Measurements from ENCODE around the gene WBP2. TPM values are rescaled to one million over a fixed set of nuclear protein-coding genes. Genes with fewer than 3 reads are reported as not detected.

Gene WBP2
- total and polyA plus RNA-seq, 2 of the 13 experiments (the other 11 are each of a cell fraction or from before 2014, with no cell fraction given): 29.2 to 29.5 TPM

DNA sequence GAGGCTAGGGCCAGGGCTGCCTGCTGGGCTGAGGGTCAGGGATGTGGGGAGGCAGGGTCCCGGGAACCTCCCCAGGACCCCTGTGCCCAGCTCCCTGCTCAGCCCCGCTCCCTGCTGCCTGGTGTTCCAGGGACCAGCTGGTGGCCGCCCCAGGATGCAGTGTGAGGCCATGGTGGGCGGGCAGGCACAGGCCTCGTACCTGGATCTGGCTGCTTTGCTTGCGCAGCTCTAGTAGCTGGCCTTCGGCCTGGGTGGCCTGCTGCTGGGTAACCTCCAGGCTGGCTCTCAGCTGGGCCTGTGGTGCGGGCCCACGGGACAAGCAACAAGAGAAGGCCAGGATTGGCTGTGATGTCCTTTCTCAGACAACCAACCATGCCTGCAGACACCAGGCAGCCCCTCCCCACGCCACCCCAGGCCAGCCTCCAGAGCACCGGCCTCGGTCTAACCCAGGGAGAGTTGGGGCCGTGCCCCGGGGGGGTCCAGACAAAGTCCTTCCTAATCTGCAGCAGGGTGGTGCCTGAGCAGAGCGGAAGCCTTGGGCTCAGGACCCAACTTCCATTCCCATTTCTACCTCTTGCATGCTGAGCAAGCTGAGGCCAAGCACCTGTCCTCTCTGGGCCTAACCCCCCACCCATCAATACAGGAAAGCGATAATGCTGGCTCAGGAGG, 37.6 kb upstream of the WBP2 start (continued):
- TF ChIP-seq ARID4A (CRISPR knock-in tag; IDR thresholded peaks at IDR 0.05; ENCODE audit: borderline replicate concordance) (peak; percentile 38), ATAD3A (CRISPR knock-in tag; IDR thresholded peaks at IDR 0.05) (no peak), CREM (IDR thresholded peaks at IDR 0.05) (no peak), CREM (CRISPR knock-in tag; IDR thresholded peaks at IDR 0.05) (0 out of 2 replicates have a peak, but pooled peaks have one; percentile 3), KMT2A (CRISPR knock-in tag; IDR thresholded peaks at IDR 0.05) (peak; percentile 68), ZNF354B (CRISPR knock-in tag; IDR thresholded peaks at IDR 0.05) (peak; percentile 93; the same call in 1 of the 2 replicates), BHLHE40 (IDR thresholded peaks at IDR 0.05; ENCODE audit: low read length) (no peak), JUNB (CRISPR knock-in tag; IDR thresholded peaks at IDR 0.05; ENCODE audit: borderline replicate concordance) (no peak), RAD51 (IDR thresholded peaks at IDR 0.05; ENCODE audit: borderline replicate concordance) (no peak), KAT8 (CRISPR knock-in tag; IDR thresholded peaks at IDR 0.05) (peak; percentile 59; the same call in 1 of the 2 replicates), ZNF615 (CRISPR knock-in tag; IDR thresholded peaks at IDR 0.05; ENCODE audit: borderline replicate concordance) (0 out of 2 replicates have a peak, but pooled peaks have one; percentile 59), ADNP (CRISPR knock-in tag; IDR thresholded peaks at IDR 0.05) (0 out of 2 replicates have a peak, but pooled peaks have one; percentile 39), ZNF546 (CRISPR knock-in tag; conservative IDR thresholded peaks at IDR 0.05) (no peak; the same call in 1 of the 2 replicates), ZNF850 (CRISPR knock-in tag; conservative IDR thresholded peaks at IDR 0.05) (no peak), ZNF441 (CRISPR knock-in tag; IDR thresholded peaks at IDR 0.05; ENCODE audit: borderline replicate concordance) (no peak), KAT7 (CRISPR knock-in tag; IDR thresholded peaks at IDR 0.05; ENCODE audit: borderline replicate concordance) (no peak)
- TF ChIP-seq, protein P1, sequence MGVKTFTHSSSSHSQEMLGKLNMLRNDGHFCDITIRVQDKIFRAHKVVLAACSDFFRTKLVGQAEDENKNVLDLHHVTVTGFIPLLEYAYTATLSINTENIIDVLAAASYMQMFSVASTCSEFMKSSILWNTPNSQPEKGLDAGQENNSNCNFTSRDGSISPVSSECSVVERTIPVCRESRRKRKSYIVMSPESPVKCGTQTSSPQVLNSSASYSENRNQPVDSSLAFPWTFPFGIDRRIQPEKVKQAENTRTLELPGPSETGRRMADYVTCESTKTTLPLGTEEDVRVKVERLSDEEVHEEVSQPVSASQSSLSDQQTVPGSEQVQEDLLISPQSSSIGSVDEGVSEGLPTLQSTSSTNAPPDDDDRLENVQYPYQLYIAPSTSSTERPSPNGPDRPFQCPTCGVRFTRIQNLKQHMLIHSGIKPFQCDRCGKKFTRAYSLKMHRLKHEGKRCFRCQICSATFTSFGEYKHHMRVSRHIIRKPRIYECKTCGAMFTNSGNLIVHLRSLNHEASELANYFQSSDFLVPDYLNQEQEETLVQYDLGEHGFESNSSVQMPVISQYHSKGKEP (CRISPR knock-in tag; IDR thresholded peaks at IDR 0.05): no peak
- TF ChIP-seq, protein P2, sequence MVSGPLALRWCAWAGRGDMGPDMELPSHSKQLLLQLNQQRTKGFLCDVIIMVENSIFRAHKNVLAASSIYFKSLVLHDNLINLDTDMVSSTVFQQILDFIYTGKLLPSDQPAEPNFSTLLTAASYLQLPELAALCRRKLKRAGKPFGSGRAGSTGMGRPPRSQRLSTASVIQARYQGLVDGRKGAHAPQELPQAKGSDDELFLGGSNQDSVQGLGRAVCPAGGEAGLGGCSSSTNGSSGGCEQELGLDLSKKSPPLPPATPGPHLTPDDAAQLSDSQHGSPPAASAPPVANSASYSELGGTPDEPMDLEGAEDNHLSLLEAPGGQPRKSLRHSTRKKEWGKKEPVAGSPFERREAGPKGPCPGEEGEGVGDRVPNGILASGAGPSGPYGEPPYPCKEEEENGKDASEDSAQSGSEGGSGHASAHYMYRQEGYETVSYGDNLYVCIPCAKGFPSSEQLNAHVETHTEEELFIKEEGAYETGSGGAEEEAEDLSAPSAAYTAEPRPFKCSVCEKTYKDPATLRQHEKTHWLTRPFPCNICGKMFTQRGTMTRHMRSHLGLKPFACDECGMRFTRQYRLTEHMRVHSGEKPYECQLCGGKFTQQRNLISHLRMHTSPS (CRISPR knock-in tag; IDR thresholded peaks at IDR 0.05; ENCODE audit: low read depth): 0 out of 2 replicates have a peak, but pooled peaks have one; percentile 58
- TF ChIP-seq, protein P3, sequence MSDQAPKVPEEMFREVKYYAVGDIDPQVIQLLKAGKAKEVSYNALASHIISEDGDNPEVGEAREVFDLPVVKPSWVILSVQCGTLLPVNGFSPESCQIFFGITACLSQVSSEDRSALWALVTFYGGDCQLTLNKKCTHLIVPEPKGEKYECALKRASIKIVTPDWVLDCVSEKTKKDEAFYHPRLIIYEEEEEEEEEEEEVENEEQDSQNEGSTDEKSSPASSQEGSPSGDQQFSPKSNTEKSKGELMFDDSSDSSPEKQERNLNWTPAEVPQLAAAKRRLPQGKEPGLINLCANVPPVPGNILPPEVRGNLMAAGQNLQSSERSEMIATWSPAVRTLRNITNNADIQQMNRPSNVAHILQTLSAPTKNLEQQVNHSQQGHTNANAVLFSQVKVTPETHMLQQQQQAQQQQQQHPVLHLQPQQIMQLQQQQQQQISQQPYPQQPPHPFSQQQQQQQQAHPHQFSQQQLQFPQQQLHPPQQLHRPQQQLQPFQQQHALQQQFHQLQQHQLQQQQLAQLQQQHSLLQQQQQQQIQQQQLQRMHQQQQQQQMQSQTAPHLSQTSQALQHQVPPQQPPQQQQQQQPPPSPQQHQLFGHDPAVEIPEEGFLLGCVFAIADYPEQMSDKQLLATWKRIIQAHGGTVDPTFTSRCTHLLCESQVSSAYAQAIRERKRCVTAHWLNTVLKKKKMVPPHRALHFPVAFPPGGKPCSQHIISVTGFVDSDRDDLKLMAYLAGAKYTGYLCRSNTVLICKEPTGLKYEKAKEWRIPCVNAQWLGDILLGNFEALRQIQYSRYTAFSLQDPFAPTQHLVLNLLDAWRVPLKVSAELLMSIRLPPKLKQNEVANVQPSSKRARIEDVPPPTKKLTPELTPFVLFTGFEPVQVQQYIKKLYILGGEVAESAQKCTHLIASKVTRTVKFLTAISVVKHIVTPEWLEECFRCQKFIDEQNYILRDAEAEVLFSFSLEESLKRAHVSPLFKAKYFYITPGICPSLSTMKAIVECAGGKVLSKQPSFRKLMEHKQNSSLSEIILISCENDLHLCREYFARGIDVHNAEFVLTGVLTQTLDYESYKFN (CRISPR knock-in tag; conservative IDR thresholded peaks at IDR 0.05): 0 out of 2 replicates have a peak, but pooled peaks have one; percentile 34

Data from HepG2 (cell line).